Mesenteric fat pad (tissue), 1 donor: ENCODE data around the gene SPATA3. TPM values are rescaled to one million over a fixed set of nuclear protein-coding genes. Genes with fewer than 3 reads are reported as not detected.

Experiments used
- DNase-seq: peaks from one replicate; pipeline ENCODE4 v3.0.0-alpha.2; 2020; ENCODE audit warnings: low spot score
- long read RNA-seq: library from polyadenylated mRNA; unstranded; transcript quantifications from one replicate; pipeline ENCODE4 v2.0.0, GENCODE V29; 2020
- total RNA-seq: library from RNA; stranded (reverse); fragmentation: NEBNext Ultra II Directional; extraction: Animal tissue kit (Norgen Biotek cat#: 25700); gene quantifications from one replicate; pipeline ENCODE4 v1.2.1, GENCODE V29; 2021
- donor health status: DM: yes; HTN: yes; CAD: no.

Gene SPATA3
- not detected for total RNA-seq
- long read RNA-seq, result 0 reads

GRCh38 chr2:230995821-230996220 lies at the start of gene SPATA3:
Gene SPATA3 (plus strand): TSS chr2:230996121. CDS start chr2:230996234, 113 bp downstream.
- no peak for DNase-seq

GRCh38 chr2:230946429-230947234 lies 49.3 kb upstream of the SPATA3 start:
- DNase-seq, result no peak

GRCh38 chr2:230947235-230947576 lies 48.7 kb upstream of the SPATA3 start:
- DNase-seq, result no peak

GRCh38 chr2:230947908-230948365 lies 48.0 kb upstream of the SPATA3 start:
- DNase-seq, result peak; percentile 88

- DNase-seq, result no peak
Measured at GRCh38 chr2:230949966-230950873, 45.7 kb upstream of the SPATA3 start.

GRCh38 chr2:230950874-230951339 lies 45.0 kb upstream of the SPATA3 start:
- no peak for DNase-seq

- DNase-seq, result no peak
Measured at GRCh38 chr2:230951396-230951795, 44.5 kb upstream of the SPATA3 start.

GRCh38 chr2:230952226-230952956 lies 43.5 kb upstream of the SPATA3 start:
- DNase-seq, result no peak

GRCh38 chr2:230953845-230954244 lies 42.1 kb upstream of the SPATA3 start:
- no peak for DNase-seq

- DNase-seq, result no peak
Measured at GRCh38 chr2:230954746-230955145, 41.2 kb upstream of the SPATA3 start.

- no peak for DNase-seq
Measured at GRCh38 chr2:230955163-230955737, 40.7 kb upstream of the SPATA3 start.

- no peak for DNase-seq
Measured at GRCh38 chr2:230956827-230957755, 38.8 kb upstream of the SPATA3 start.

- no peak for DNase-seq
Measured at GRCh38 chr2:230957756-230958391, 38.0 kb upstream of the SPATA3 start.

- no peak for DNase-seq
Measured at GRCh38 chr2:230958820-230959756, 36.8 kb upstream of the SPATA3 start.

GRCh38 chr2:230960026-230960425 lies 35.9 kb upstream of the SPATA3 start:
- no peak for DNase-seq

- DNase-seq, result no peak
Measured at GRCh38 chr2:230961091-230961491, 34.8 kb upstream of the SPATA3 start.

- DNase-seq, result no peak
Measured at GRCh38 chr2:230964136-230964730, 31.7 kb upstream of the SPATA3 start.

- no peak for DNase-seq
Measured at GRCh38 chr2:230967113-230967512, 28.8 kb upstream of the SPATA3 start.
